Lung (tissue), 12 donors: Measurements from ENCODE around the gene KDM1B. TPM values are rescaled to one million over a fixed set of nuclear protein-coding genes. Genes with fewer than 3 reads are reported as not detected.
"Not testable (repeated sequence)": the region's sequence is repeated elsewhere in the genome, so short reads cannot be mapped to it uniquely, and the experiment has no call there.

Experiments
- ATAC-seq: fragments of 200-7000 bp; cut with Tn5 transposase; one replicate; pipeline ENCODE4 v1.9.1; 2020; ENCODE audit warnings: moderate number of reproducible peaks; ENCODE audit not compliant: insufficient read depth, low FRiP score
- DNase-seq, 3 donors: peaks; one replicate each; pipeline ENCODE4 v3.0.0-alpha.2; 2013 to 2017
- H3K27ac ChIP-seq, 2 donors: one replicate each; pipeline ENCODE4 v1.5.1; 2013; ENCODE audit warnings: mild to moderate bottlenecking in 2 of 2, moderate library complexity in 2 of 2, control low read depth in 1 of 2, inconsistent platforms in 1 of 2, low read depth in 1 of 2, low read length in 1 of 2
- H3K27me3 ChIP-seq, 3 donors: one replicate each; pipeline ENCODE4 v1.5.1; 2013; ENCODE audit warnings: low read length in 2 of 3; ENCODE audit not compliant: control insufficient read depth in 3 of 3, insufficient read depth in 3 of 3
- H3K36me3 ChIP-seq, 4 donors: one replicate each; pipeline ENCODE4 v1.5.1; 2013; ENCODE audit warnings: low read length in 4 of 4, mild to moderate bottlenecking in 1 of 4, moderate library complexity in 1 of 4; ENCODE audit not compliant: control insufficient read depth in 4 of 4, insufficient read depth in 4 of 4
- H3K4me1 ChIP-seq, 5 donors: one replicate each; pipeline ENCODE4 v1.5.1; 2013; ENCODE audit warnings: low read length in 5 of 5, mild to moderate bottlenecking in 2 of 5, moderate library complexity in 1 of 5; ENCODE audit not compliant: control insufficient read depth in 5 of 5, insufficient read depth in 5 of 5
- H3K4me3 ChIP-seq: one replicate; pipeline ENCODE4 v1.5.1; 2013; ENCODE audit warnings: mild to moderate bottlenecking, control low read depth, moderate library complexity
- H3K9ac ChIP-seq, 2 donors: one replicate each; pipeline ENCODE4 v1.5.1; 2013; ENCODE audit warnings: low read length in 2 of 2, control low read depth in 1 of 2; ENCODE audit not compliant: insufficient read depth in 1 of 2
- H3K9me3 ChIP-seq, 4 donors: one replicate each; pipeline ENCODE4 v1.5.1; 2013; ENCODE audit warnings: low read length in 3 of 4, mild to moderate bottlenecking in 1 of 4, moderate library complexity in 1 of 4; ENCODE audit not compliant: control insufficient read depth in 4 of 4, insufficient read depth in 3 of 4
- WGBS, 2 donors: extraction: QIAGEN DNeasy Blood & Tissue Kit; methylation state at CpG; one replicate each; pipeline ENCODE4 v1.1.7; 2013; 5-methylcytosine and 5-hydroxymethylcytosine counted together
- polyA plus RNA-seq, 2 donors: library from polyadenylated mRNA; stranded (reverse); fragments of 200-250 nt; gene quantifications; one replicate each; pipeline ENCODE4 v1.2.1, GENCODE V29; 2013
- total RNA-seq, 2 donors: library from RNA; depleted of rRNA in 1 of 2; stranded (reverse); fragments of >200 nt in 1 of 2; gene quantifications; one replicate each; pipeline ENCODE4 v1.2.1, GENCODE V29; 2014 to 2021
- TF ChIP-seq, protein P1 (sequence below): IDR thresholded peaks from 2 replicates; pipeline ENCODE4 v1.5.1; 2012; ENCODE audit warnings: mild to moderate bottlenecking; ENCODE audit errors: control extremely low read depth, extremely low read depth
- donor health status: control.
- donor health status: control.
- donor health status: Bipolar disorder and iron deficiency.
- donor health status: healthy.
- donor health status: DM: yes; HTN: yes; CAD: no.

Gene KDM1B
- total and polyA plus RNA-seq, 4 donors: 4.1 to 26.4 (median 19.6) TPM

- no peak for DNase-seq
- Histone ChIP-seq H3K9me3 (no peaks in the 10 kb centered on the region), H3K9ac (no peak overlapping the region), H3K4me1 (peaks cover 0 to 3% (median 0%) of the 10 kb centered on the region in 5 donors), H3K4me3 (no peak overlapping the region), H3K27me3 (no peaks in the 10 kb centered on the region), H3K36me3 (peaks cover 8 to 27% (median 16%) of the 10 kb centered on the region in 4 donors), H3K27ac (no peak overlapping the region)
- TF ChIP-seq, protein P1, sequence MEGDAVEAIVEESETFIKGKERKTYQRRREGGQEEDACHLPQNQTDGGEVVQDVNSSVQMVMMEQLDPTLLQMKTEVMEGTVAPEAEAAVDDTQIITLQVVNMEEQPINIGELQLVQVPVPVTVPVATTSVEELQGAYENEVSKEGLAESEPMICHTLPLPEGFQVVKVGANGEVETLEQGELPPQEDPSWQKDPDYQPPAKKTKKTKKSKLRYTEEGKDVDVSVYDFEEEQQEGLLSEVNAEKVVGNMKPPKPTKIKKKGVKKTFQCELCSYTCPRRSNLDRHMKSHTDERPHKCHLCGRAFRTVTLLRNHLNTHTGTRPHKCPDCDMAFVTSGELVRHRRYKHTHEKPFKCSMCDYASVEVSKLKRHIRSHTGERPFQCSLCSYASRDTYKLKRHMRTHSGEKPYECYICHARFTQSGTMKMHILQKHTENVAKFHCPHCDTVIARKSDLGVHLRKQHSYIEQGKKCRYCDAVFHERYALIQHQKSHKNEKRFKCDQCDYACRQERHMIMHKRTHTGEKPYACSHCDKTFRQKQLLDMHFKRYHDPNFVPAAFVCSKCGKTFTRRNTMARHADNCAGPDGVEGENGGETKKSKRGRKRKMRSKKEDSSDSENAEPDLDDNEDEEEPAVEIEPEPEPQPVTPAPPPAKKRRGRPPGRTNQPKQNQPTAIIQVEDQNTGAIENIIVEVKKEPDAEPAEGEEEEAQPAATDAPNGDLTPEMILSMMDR: no peak
- ATAC-seq: no peak
- WGBS, 2 donors: 71 to 85% methylated on average over 7 of the region's 7 CpGs
These were observed 64.4 kb downstream of the KDM1B start for GRCh38 chr6:18219591-18219990.

- ATAC-seq (no peak), DNase-seq (no peak)
- Histone ChIP-seq H3K4me1 (peaks cover 0 to 3% (median 0%) of the 10 kb centered on the region in 5 donors), H3K27ac (no peak overlapping the region), H3K9me3 (no peaks in the 10 kb centered on the region), H3K4me3 (no peak overlapping the region), H3K27me3 (no peaks in the 10 kb centered on the region), H3K9ac (no peak overlapping the region), H3K36me3 (peaks cover 5 to 20% (median 14%) of the 10 kb centered on the region in 4 donors)
- 90 to 91% methylated on average over 4 of the region's 4 CpGs for WGBS, 2 donors
- TF ChIP-seq, protein P1: no peak
These were observed 66.0 kb downstream of the KDM1B start for GRCh38 chr6:18221288-18221615.

GRCh38 chr6:18226451-18227105 lies 71.4 kb downstream of the KDM1B start:
- H3K9ac ChIP-seq, H3K27me3 ChIP-seq, H3K27ac ChIP-seq, ATAC-seq, H3K4me1 ChIP-seq, H3K4me3 ChIP-seq, DNase-seq, H3K9me3 ChIP-seq: not testable (repeated sequence)
- peaks cover 14 to 20% (median 19%) of the 10 kb centered on the region in 4 donors for H3K36me3 ChIP-seq
- whole genome bisulfite sequencing, 2 donors: 76 to 94% methylated on average over 5 of the region's 5 CpGs

DNA sequence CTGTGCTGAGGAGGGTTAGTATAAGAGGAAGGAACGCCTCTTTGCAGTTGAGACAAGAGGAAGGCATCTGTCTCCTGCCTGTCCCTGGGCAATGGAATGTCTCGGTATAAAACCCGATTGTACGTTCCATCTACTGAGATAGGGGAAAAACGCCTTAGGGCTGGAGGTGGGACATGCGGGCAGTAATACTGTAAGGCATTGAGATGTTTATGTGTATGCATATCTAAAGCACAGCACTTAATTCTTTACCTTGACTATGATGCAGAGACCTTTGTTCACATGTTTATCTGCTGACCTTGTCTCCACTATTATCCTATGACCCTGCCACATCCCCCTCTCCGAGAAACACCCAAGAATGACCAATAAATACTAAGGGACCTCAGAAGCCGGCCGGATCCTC lies 71.9 kb downstream of the KDM1B start:
- not testable (repeated sequence) for H3K4me3 ChIP-seq, DNase-seq, H3K9me3 ChIP-seq, H3K9ac ChIP-seq, H3K4me1 ChIP-seq, ATAC-seq, H3K27me3 ChIP-seq, H3K27ac ChIP-seq
- 96 to 98% methylated on average over 5 to 9 of the region's 9 CpGs for WGBS, 2 donors
- peaks cover 14 to 25% (median 21%) of the 10 kb centered on the region in 4 donors for H3K36me3 ChIP-seq

GRCh38 chr6:18228590-18228989 lies 73.4 kb downstream of the KDM1B start:
- not testable (repeated sequence) for H3K4me1 ChIP-seq, H3K27me3 ChIP-seq, H3K27ac ChIP-seq, DNase-seq, H3K9ac ChIP-seq, H3K9me3 ChIP-seq, H3K4me3 ChIP-seq, ATAC-seq
- peaks cover 14 to 28% (median 21%) of the 10 kb centered on the region in 4 donors for H3K36me3 ChIP-seq
- WGBS, 2 donors: 98 to 100% methylated on average over 14 of the region's 14 CpGs

- not testable (repeated sequence) for H3K27me3 ChIP-seq, H3K9ac ChIP-seq, H3K4me3 ChIP-seq, ATAC-seq, DNase-seq, H3K9me3 ChIP-seq, H3K4me1 ChIP-seq, H3K27ac ChIP-seq
- WGBS, 2 donors: 97 to 98% methylated on average over 7 of the region's 7 CpGs
- H3K36me3 ChIP-seq: peaks cover 9 to 48% (median 28%) of the 10 kb centered on the region in 4 donors
These were observed 76.6 kb downstream of the KDM1B start for GRCh38 chr6:18231856-18232255.

GRCh38 chr6:18233770-18234169 lies 78.5 kb downstream of the KDM1B start:
- H3K36me3 ChIP-seq: peaks cover 4 to 35% (median 26%) of the 10 kb centered on the region in 4 donors
- H3K9me3 ChIP-seq, DNase-seq, H3K27ac ChIP-seq, H3K9ac ChIP-seq, ATAC-seq, H3K4me3 ChIP-seq, H3K4me1 ChIP-seq, H3K27me3 ChIP-seq: not testable (repeated sequence)
- 90 to 96% methylated on average over 2 to 3 of the region's 4 CpGs for whole genome bisulfite sequencing, 2 donors
